OCI-LY7 (cell line): ENCODE results near the gene MAGEF1. TPM values are rescaled to one million over a fixed set of nuclear protein-coding genes. Genes with fewer than 3 reads are reported as not detected.

Experiments used
- BruUV-seq: library from RNA; stranded (reverse); fragments of 400-500 nt; replicated peaks from 2 replicates; lab custom pipeline; 2021; lab: Mats Ljungman, UMichigan
- CTCF ChIA-PET: fragments of 300-600 bp; sonication (Branson Sonifier 250); formaldehyde crosslinking; loops from one replicate; lab custom pipeline; 2022; ENCODE audit warnings: antibody characterized with exemption; ENCODE audit not compliant: unreplicated experiment; lab: Charles Lee
- POLR2A ChIA-PET: fragments of 300-600 bp; sonication (Branson Sonifier 250); formaldehyde crosslinking; loops from one replicate; lab custom pipeline; 2022; ENCODE audit warnings: antibody characterized with exemption; lab: Charles Lee
- DNase-seq: peaks from one replicate; pipeline ENCODE4 v3.0.0-alpha.2; 2015; ENCODE audit warnings: low spot score
- H2AFZ ChIP-seq: fragments of 200-600 bp; sonication (generic), shearing (Covaris generic); 2 replicates; pipeline ENCODE4 v1.6.1; 2014; ENCODE audit warnings: mild to moderate bottlenecking, antibody characterized with exemption, low read length, moderate library complexity
- H3K27ac ChIP-seq: fragments of 200-600 bp; sonication (generic); 2 replicates; pipeline ENCODE4 v1.5.1; 2014; ENCODE audit warnings: mixed run types, low read depth, mild to moderate bottlenecking, moderate library complexity, low read length, inconsistent platforms; ENCODE audit not compliant: poor library complexity, severe bottlenecking
- H3K36me3 ChIP-seq: fragments of 200-600 bp; sonication (generic); 2 replicates; pipeline ENCODE4 v1.6.1; 2014; ENCODE audit warnings: mild to moderate bottlenecking, antibody characterized with exemption, low read length, moderate library complexity, mixed read lengths; ENCODE audit not compliant: insufficient read depth
- H3K4me1 ChIP-seq: fragments of 200-600 bp; sonication (generic); 2 replicates; pipeline ENCODE4 v1.5.1; 2014; ENCODE audit warnings: mild to moderate bottlenecking, low read length; ENCODE audit not compliant: insufficient read depth, poor library complexity, severe bottlenecking
- H3K4me2 ChIP-seq: fragments of 200-600 bp; sonication (generic); 2 replicates; pipeline ENCODE4 v1.6.1; 2014; ENCODE audit warnings: mild to moderate bottlenecking, low read length
- H3K4me3 ChIP-seq: fragments of 200-600 bp; sonication (generic); 2 replicates; pipeline ENCODE4 v1.5.1; 2014; ENCODE audit warnings: mild to moderate bottlenecking, low read depth, low read length; ENCODE audit not compliant: poor library complexity, severe bottlenecking
- H3K79me2 ChIP-seq: fragments of 200-600 bp; sonication (generic); 2 replicates; pipeline ENCODE4 v1.6.1; 2016; ENCODE audit warnings: low read depth, mild to moderate bottlenecking, low read length, moderate library complexity, mixed read lengths; ENCODE audit not compliant: insufficient read depth
- H3K9me2 ChIP-seq: fragments of 200-600 bp; sonication (generic); 2 replicates; pipeline ENCODE4 v1.6.1; 2016; ENCODE audit warnings: mild to moderate bottlenecking, low read length, mixed read lengths; ENCODE audit not compliant: insufficient read depth
- H3K9me3 ChIP-seq: fragments of 200-600 bp; sonication (generic); 2 replicates; pipeline ENCODE4 v1.6.1; 2014; ENCODE audit warnings: mild to moderate bottlenecking, mixed run types, low read length, mixed read lengths
- H4K20me1 ChIP-seq: fragments of 200-600 bp; sonication (generic); 2 replicates; pipeline ENCODE4 v1.6.1; 2014; ENCODE audit warnings: mild to moderate bottlenecking, antibody characterized with exemption, low read length, moderate library complexity, mixed read lengths; ENCODE audit not compliant: insufficient read depth
- CTCF ChIP-seq: fragments of 200-600 bp; sonication (generic); conservative IDR thresholded peaks from 2 replicates; pipeline ENCODE4 v1.5.1; 2014; ENCODE audit warnings: mild to moderate bottlenecking, antibody characterized with exemption, low read length, moderate library complexity, mixed read lengths
- EZH2phosphoT487 ChIP-seq: fragments of 200-600 bp; sonication (generic); IDR thresholded peaks from 2 replicates; pipeline ENCODE4 v1.6.1; 2018; ENCODE audit warnings: low read depth, borderline replicate concordance, mild to moderate bottlenecking, mixed run types, antibody characterized with exemption, low read length, moderate library complexity, mixed read lengths
- intact Hi-C: fragments of 100-400 bp; cut with micrococcal nuclease; formaldehyde crosslinking; loops from one replicate; pipeline ENCODE4 v1.10.0; 2022; ENCODE audit not compliant: unreplicated experiment
- total RNA-seq, 2 experiments: library from RNA; depleted of rRNA in 1 of 2; stranded (reverse); fragments of >200 nt in 1 of 2; shearing (Covaris generic) in 1 of 2; gene quantifications; 2 replicates each; pipeline ENCODE4 v1.2.3, GENCODE V29; 2014 to 2022

The MAGEF1 gene
- total RNA-seq, 2 experiments from 2014 or later = 29.2 to 47.8 TPM

- Histone ChIP-seq H3K4me3 (peak overlapping the region; percentile 78), H3K4me2 (peak overlapping the region; percentile 92), H3K36me3 (peaks cover 30% of the 10 kb centered on the region), H3K79me2 (peaks cover 17% of the 10 kb centered on the region; the same call in 1 of the 2 replicates), H2AFZ (peak overlapping the region; percentile 85), H3K9me2 (no peaks in the 10 kb centered on the region), H3K4me1 (peaks cover 17% of the 10 kb centered on the region), H3K27ac (peak overlapping the region; percentile 73), H3K9me3 (peaks cover 6% of the 10 kb centered on the region; the same call in 1 of the 2 replicates), H4K20me1 (no peaks in the 10 kb centered on the region)
- intact Hi-C loops = no loop called here
- TF ChIP-seq EZH2phosphoT487 (no peak), CTCF (no peak)
- POLR2A ChIA-PET = interaction anchor here (0.6 kb wide), 1 partner anchor 708 kb away, joined by 3 read pairs; no protein-coding TSS in a partner anchor
- peak; percentile 74 for DNase-seq
- no TSS peak for BruUV-seq
- CTCF ChIA-PET = no interaction called here
These were observed 883 bp downstream of the MAGEF1 start for GRCh38 chr3:184710870-184711492.

- H4K20me1 ChIP-seq = no peaks in the 10 kb centered on the region
- ChIA-PET CTCF (no interaction called here), POLR2A (no interaction called here)
- H3K9me3 ChIP-seq = peaks cover 5% of the 10 kb centered on the region; the same call in 1 of the 2 replicates
- DNase-seq = no peak
- H3K4me3 ChIP-seq = no peak overlapping the region
- H3K9me2 ChIP-seq = no peaks in the 10 kb centered on the region
- intact Hi-C loops = no loop called here
- no peaks in the 10 kb centered on the region for H3K79me2 ChIP-seq
- no TSS peak for BruUV-seq
- no peak for TF ChIP-seq CTCF
- TF ChIP-seq EZH2phosphoT487 = no peak
- H3K36me3 ChIP-seq = peaks cover 15% of the 10 kb centered on the region
- no peak overlapping the region for H2AFZ ChIP-seq
- H3K4me2 ChIP-seq = no peak overlapping the region
- H3K4me1 ChIP-seq = no peaks in the 10 kb centered on the region
- H3K27ac ChIP-seq = no peak overlapping the region
These were observed 8.2 kb downstream of the MAGEF1 start for GRCh38 chr3:184703657-184704056.

GRCh38 chr3:184700759-184701158 lies 11.1 kb downstream of the MAGEF1 start:
- no peaks in the 10 kb centered on the region for H3K79me2 ChIP-seq
- intact Hi-C loops = no loop called here
- peaks cover 5% of the 10 kb centered on the region; the same call in 1 of the 2 replicates for H3K9me3 ChIP-seq
- H3K27ac ChIP-seq = no peak overlapping the region
- CTCF ChIA-PET = no interaction called here
- H3K36me3 ChIP-seq = no peaks in the 10 kb centered on the region
- no TSS peak for BruUV-seq
- H3K9me2 ChIP-seq = no peaks in the 10 kb centered on the region
- H3K4me3 ChIP-seq = no peak overlapping the region
- no peak overlapping the region for H3K4me2 ChIP-seq
- no peaks in the 10 kb centered on the region for H3K4me1 ChIP-seq
- POLR2A ChIA-PET = no interaction called here
- H4K20me1 ChIP-seq = no peaks in the 10 kb centered on the region
- peak; percentile 10 for DNase-seq
- H2AFZ ChIP-seq = no peak overlapping the region
- TF ChIP-seq CTCF (no peak), EZH2phosphoT487 (no peak)
